K562 (cell line): ENCODE results near the gene PPL. TPM values are rescaled to one million over a fixed set of nuclear protein-coding genes. Genes with fewer than 3 reads are reported as not detected.

Experiments
- BRCA1 ChIP-seq, 2 experiments: fragments of 450-650 bp in 1 of 2; sonication (generic) in 1 of 2; formaldehyde crosslinking in 1 of 2; IDR thresholded peaks; 2 replicates each; pipeline versions ENCODE4 v1.5.0 to v1.6.1; 2017 to 2020; ENCODE audit warnings: mild to moderate bottlenecking in 1 of 2, missing genetic modification reagents in 1 of 2
- CBFA2T3 ChIP-seq: fragments of 450-650 bp; IDR thresholded peaks from 2 replicates; pipeline ENCODE4 v1.6.1; 2017
- CC2D1A ChIP-seq: fragments of 450-650 bp; IDR thresholded peaks from 2 replicates; pipeline ENCODE4 v1.6.1; 2017; ENCODE audit warnings: mild to moderate bottlenecking
- CCNT2 ChIP-seq: IDR thresholded peaks from 2 replicates; pipeline ENCODE4 v1.6.1; 2011; ENCODE audit warnings: borderline replicate concordance, low read depth, mild to moderate bottlenecking, moderate library complexity, mixed read lengths, low read length; ENCODE audit not compliant: insufficient read length; ENCODE audit errors: extremely low read depth
- CHD2 ChIP-seq: IDR thresholded peaks from 2 replicates; pipeline ENCODE4 v1.6.1; 2011; ENCODE audit warnings: low read depth, low read length
- DPF2 ChIP-seq: fragments of 450-650 bp; IDR thresholded peaks from 2 replicates; pipeline ENCODE4 v1.6.1; 2016
- EWSR1 ChIP-seq: fragments of 450-650 bp; IDR thresholded peaks from 2 replicates; pipeline ENCODE4 v1.6.1; 2018; ENCODE audit warnings: borderline replicate concordance, mild to moderate bottlenecking, low read depth, moderate library complexity; ENCODE audit not compliant: partially characterized antibody
- GABPA ChIP-seq: fragments of 200-800 bp; sonication (Bioruptor generic); conservative IDR thresholded peaks from 2 replicates; pipeline ENCODE4 v1.6.1; 2016; ENCODE audit warnings: low read depth, missing genetic modification characterization, missing compliant biosample characterization
- GATAD2A ChIP-seq: fragments of 450-650 bp; IDR thresholded peaks from 2 replicates; pipeline ENCODE4 v1.6.1; 2017
- KLF1 ChIP-seq: fragments of 450-650 bp; IDR thresholded peaks from 2 replicates; pipeline ENCODE4 v1.6.1; 2016; ENCODE audit warnings: missing genetic modification characterization, missing compliant biosample characterization
- STAT5A ChIP-seq: IDR thresholded peaks from 2 replicates; pipeline ENCODE4 v1.6.1; 2012; ENCODE audit warnings: low read length, inconsistent platforms, borderline replicate concordance
- TARDBP ChIP-seq: fragments of 450-650 bp; IDR thresholded peaks from 2 replicates; pipeline ENCODE4 v1.6.1; 2016
- TEAD4 ChIP-seq, 2 experiments: sonication (generic) in 1 of 2; formaldehyde crosslinking in 1 of 2; IDR thresholded peaks; 2 replicates each; pipeline versions ENCODE4 v1.6.1 to v1.8.0; 2012 to 2022; ENCODE audit warnings: borderline replicate concordance in 1 of 2, inconsistent platforms in 1 of 2, low read length in 1 of 2, mild to moderate bottlenecking in 1 of 2, missing genetic modification reagents in 1 of 2
- THAP12 ChIP-seq: fragments of 250-450 bp; sonication (Bioruptor Pico); IDR thresholded peaks from 2 replicates; pipeline ENCODE4 v1.9.0; 2021; ENCODE audit warnings: mild to moderate bottlenecking, inconsistent platforms
- TOE1 ChIP-seq, 2 experiments: fragments of 450-650 bp in 1 of 2; sonication (generic) in 1 of 2; formaldehyde crosslinking in 1 of 2; IDR thresholded peaks; 2 replicates each; pipeline versions ENCODE4 v1.7.1 to v1.8.0; 2016 to 2022; ENCODE audit warnings: borderline replicate concordance in 2 of 2, mild to moderate bottlenecking in 2 of 2, antibody characterized with exemption in 1 of 2, inconsistent platforms in 1 of 2, low read depth in 1 of 2, missing genetic modification reagents in 1 of 2, moderate library complexity in 1 of 2
- ZNF140 ChIP-seq: fragments of 250-450 bp; sonication (Bioruptor Pico); IDR thresholded peaks from 2 replicates; pipeline ENCODE4 v1.8.0; 2021; ENCODE audit warnings: moderate library complexity, mild to moderate bottlenecking, inconsistent platforms
- ZNF282 ChIP-seq: sonication (generic); formaldehyde crosslinking; IDR thresholded peaks from 2 replicates; pipeline ENCODE4 v1.8.1; 2023; ENCODE audit warnings: missing genetic modification reagents
- polyA plus RNA-seq, 8 experiments: library from polyadenylated mRNA; depleted of rRNA in 4 of 8; stranded (reverse) in 5 of 8; unstranded in 3 of 8; fragments of >200 nt; fragmentation: Nextera tagmentation in 2 of 8; fragmentation: Illumina TruSeq in 1 of 8; extraction: Ambion mirVana in 2 of 8; extraction: Trizol in 1 of 8; gene quantifications; 2 replicates each; pipeline versions ENCODE4 v1.2.1 to v1.2.3, GENCODE V29; 2011 to 2014; ENCODE audit warnings: inconsistent platforms in 1 of 8, missing spikeins in 1 of 8
- total RNA-seq, 7 experiments: library from RNA; depleted of rRNA in 6 of 7; stranded (reverse); fragments of >200 nt in 6 of 7; fragmentation: Illumina TruSeq in 2 of 7; extraction: Trizol in 2 of 7; gene quantifications; 2 replicates each; pipeline versions ENCODE4 v1.2.1 to v1.2.3, GENCODE V29; 2011 to 2021; ENCODE audit warnings: low replicate concordance in 1 of 7
- TF ChIP-seq, protein P1 (sequence below): fragments of 450-650 bp; IDR thresholded peaks from 2 replicates; pipeline ENCODE4 v1.6.1; 2016
- TF ChIP-seq, protein P2 (sequence below): sonication (generic); formaldehyde crosslinking; IDR thresholded peaks from 2 replicates; pipeline ENCODE4 v1.8.0; 2022; ENCODE audit warnings: mild to moderate bottlenecking, missing genetic modification reagents
- TF ChIP-seq, protein P3 (sequence below): sonication (generic); formaldehyde crosslinking; IDR thresholded peaks from 2 replicates; pipeline ENCODE4 v1.8.1; 2023; ENCODE audit warnings: mild to moderate bottlenecking, missing genetic modification reagents
- TF ChIP-seq, protein P4 (sequence below), 2 experiments: fragments of 450-650 bp; conservative IDR thresholded peaks; 2 replicates each; pipeline ENCODE4 v1.6.1; 2017; ENCODE audit warnings: mild to moderate bottlenecking in 2 of 2, moderate library complexity in 2 of 2

Gene PPL
- total and polyA plus RNA-seq, 9 of the 15 experiments (the other 6 are each of a cell fraction or from before 2014, with no cell fraction given), result 0.01 to 0.15 (median 0.07) TPM; not detected in 3

DNA sequence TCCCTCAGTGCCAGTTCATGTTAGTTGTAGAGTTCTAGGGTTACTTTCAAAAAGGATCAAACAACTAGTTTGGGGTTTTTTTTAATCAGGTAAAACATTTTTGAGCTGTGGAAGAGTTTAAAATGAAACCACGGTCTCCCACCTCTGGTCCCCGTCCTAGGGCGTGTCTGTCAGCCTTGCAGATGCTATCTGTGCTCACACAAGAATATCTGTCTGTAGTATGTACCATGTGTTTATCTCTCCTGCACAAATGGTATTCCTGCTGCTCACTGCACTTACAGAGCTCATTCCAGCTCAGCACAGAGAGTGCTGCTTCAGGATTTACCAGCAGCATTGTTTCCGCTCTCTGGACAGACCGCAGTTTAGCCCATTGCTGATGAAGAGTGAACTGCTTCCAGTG is 50.8 kb downstream of the PPL start (continued):
- TF ChIP-seq BRCA1 (IDR thresholded peaks at IDR 0.05) (no peak), BRCA1 (CRISPR knock-in tag; IDR thresholded peaks at IDR 0.05) (no peak), GATAD2A (no peak), THAP12 (CRISPR knock-in tag) (no peak), CHD2 (no peak), TARDBP (no peak), GABPA (tag) (no peak), EWSR1 (no peak), ZNF282 (CRISPR knock-in tag) (no peak), STAT5A (peak; percentile 62; the same call in 1 of the 2 replicates), CC2D1A (no peak), ZNF140 (CRISPR knock-in tag) (no peak), DPF2 (peak; percentile 80), TEAD4 (IDR thresholded peaks at IDR 0.05; ENCODE audit: low read length) (peak; percentile 85), TEAD4 (CRISPR knock-in tag; IDR thresholded peaks at IDR 0.05; ENCODE audit: borderline replicate concordance) (no peak), KLF1 (tag) (no peak), CCNT2 (peak; percentile 68), CBFA2T3 (peak; percentile 89), TOE1 (IDR thresholded peaks at IDR 0.05; ENCODE audit: borderline replicate concordance) (no peak), TOE1 (CRISPR knock-in tag; IDR thresholded peaks at IDR 0.05; ENCODE audit: borderline replicate concordance, low read depth) (no peak)
- TF ChIP-seq, protein P1, sequence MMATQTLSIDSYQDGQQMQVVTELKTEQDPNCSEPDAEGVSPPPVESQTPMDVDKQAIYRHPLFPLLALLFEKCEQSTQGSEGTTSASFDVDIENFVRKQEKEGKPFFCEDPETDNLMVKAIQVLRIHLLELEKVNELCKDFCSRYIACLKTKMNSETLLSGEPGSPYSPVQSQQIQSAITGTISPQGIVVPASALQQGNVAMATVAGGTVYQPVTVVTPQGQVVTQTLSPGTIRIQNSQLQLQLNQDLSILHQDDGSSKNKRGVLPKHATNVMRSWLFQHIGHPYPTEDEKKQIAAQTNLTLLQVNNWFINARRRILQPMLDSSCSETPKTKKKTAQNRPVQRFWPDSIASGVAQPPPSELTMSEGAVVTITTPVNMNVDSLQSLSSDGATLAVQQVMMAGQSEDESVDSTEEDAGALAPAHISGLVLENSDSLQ, result peak; percentile 81
- TF ChIP-seq, protein P2, sequence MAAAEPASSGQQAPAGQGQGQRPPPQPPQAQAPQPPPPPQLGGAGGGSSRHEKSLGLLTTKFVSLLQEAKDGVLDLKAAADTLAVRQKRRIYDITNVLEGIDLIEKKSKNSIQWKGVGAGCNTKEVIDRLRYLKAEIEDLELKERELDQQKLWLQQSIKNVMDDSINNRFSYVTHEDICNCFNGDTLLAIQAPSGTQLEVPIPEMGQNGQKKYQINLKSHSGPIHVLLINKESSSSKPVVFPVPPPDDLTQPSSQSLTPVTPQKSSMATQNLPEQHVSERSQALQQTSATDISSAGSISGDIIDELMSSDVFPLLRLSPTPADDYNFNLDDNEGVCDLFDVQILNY (CRISPR knock-in tag), result no peak
- TF ChIP-seq, protein P3, sequence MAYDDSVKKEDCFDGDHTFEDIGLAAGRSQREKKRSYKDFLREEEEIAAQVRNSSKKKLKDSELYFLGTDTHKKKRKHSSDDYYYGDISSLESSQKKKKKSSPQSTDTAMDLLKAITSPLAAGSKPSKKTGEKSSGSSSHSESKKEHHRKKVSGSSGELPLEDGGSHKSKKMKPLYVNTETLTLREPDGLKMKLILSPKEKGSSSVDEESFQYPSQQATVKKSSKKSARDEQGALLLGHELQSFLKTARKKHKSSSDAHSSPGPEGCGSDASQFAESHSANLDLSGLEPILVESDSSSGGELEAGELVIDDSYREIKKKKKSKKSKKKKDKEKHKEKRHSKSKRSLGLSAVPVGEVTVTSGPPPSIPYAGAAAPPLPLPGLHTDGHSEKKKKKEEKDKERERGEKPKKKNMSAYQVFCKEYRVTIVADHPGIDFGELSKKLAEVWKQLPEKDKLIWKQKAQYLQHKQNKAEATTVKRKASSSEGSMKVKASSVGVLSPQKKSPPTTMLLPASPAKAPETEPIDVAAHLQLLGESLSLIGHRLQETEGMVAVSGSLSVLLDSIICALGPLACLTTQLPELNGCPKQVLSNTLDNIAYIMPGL, result no peak
- TF ChIP-seq, protein P4, sequence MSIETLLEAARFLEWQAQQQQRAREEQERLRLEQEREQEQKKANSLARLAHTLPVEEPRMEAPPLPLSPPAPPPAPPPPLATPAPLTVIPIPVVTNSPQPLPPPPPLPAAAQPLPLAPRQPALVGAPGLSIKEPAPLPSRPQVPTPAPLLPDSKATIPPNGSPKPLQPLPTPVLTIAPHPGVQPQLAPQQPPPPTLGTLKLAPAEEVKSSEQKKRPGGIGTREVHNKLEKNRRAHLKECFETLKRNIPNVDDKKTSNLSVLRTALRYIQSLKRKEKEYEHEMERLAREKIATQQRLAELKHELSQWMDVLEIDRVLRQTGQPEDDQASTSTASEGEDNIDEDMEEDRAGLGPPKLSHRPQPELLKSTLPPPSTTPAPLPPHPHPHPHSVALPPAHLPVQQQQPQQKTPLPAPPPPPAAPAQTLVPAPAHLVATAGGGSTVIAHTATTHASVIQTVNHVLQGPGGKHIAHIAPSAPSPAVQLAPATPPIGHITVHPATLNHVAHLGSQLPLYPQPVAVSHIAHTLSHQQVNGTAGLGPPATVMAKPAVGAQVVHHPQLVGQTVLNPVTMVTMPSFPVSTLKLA (conservative IDR thresholded peaks at IDR 0.05), result peak in 1 of 2 experiments; percentile 41; a peak in 1 of 4 replicates
